HG02943 (cell line): ENCODE results near the gene ARHGEF7.

Source experiments
- ATAC-seq: cut with Tn5 transposase; IDR thresholded peaks from one replicate; pipeline ENCODE4 v1.9.1; 2021; ENCODE audit warnings: mild to moderate bottlenecking, low read depth, moderate library complexity; ENCODE audit not compliant: unreplicated experiment

The ARHGEF7 gene

GRCh38 chr13:111267205-111267604 is 152.1 kb downstream of the ARHGEF7 start:
- no peak for ATAC-seq

- no peak for ATAC-seq
These were observed 152.7 kb downstream of the ARHGEF7 start for GRCh38 chr13:111267784-111268183.

- no peak for ATAC-seq
These were observed 154.4 kb downstream of the ARHGEF7 start for GRCh38 chr13:111269508-111269907.

GRCh38 chr13:111270126-111270525 is 155.0 kb downstream of the ARHGEF7 start:
- ATAC-seq: no peak

- no peak for ATAC-seq
These were observed 155.9 kb downstream of the ARHGEF7 start for GRCh38 chr13:111270765-111271698.

GRCh38 chr13:111272117-111272516 is 157.0 kb downstream of the ARHGEF7 start:
- no peak for ATAC-seq

- no peak for ATAC-seq
These were observed 160.3 kb downstream of the ARHGEF7 start for GRCh38 chr13:111275382-111275781.

GRCh38 chr13:111275995-111276618 is 161.0 kb downstream of the ARHGEF7 start:
- no peak for ATAC-seq

- ATAC-seq: no peak
These were observed 163.1 kb downstream of the ARHGEF7 start for GRCh38 chr13:111278258-111278657.

GRCh38 chr13:111278743-111279652 is 163.9 kb downstream of the ARHGEF7 start:
- ATAC-seq: no peak

GRCh38 chr13:111280226-111280625 is 165.1 kb downstream of the ARHGEF7 start:
- no peak for ATAC-seq

GRCh38 chr13:111280681-111281585 is 165.8 kb downstream of the ARHGEF7 start:
- ATAC-seq: no peak

- ATAC-seq: no peak
These were observed 166.7 kb downstream of the ARHGEF7 start for GRCh38 chr13:111281751-111282311.

- ATAC-seq: no peak
These were observed 167.3 kb downstream of the ARHGEF7 start for GRCh38 chr13:111282425-111282824.

GRCh38 chr13:111282997-111283396 is 167.9 kb downstream of the ARHGEF7 start:
- no peak for ATAC-seq

GRCh38 chr13:111283457-111283856 is 168.3 kb downstream of the ARHGEF7 start:
- no peak for ATAC-seq

GRCh38 chr13:111283991-111284390 is 168.9 kb downstream of the ARHGEF7 start:
- ATAC-seq: no peak

GRCh38 chr13:111284565-111284964 is 169.5 kb downstream of the ARHGEF7 start:
- no peak for ATAC-seq

- no peak for ATAC-seq
These were observed 171.1 kb downstream of the ARHGEF7 start for GRCh38 chr13:111286162-111286561.
